ENCODE results near the gene CTBP2.

Gene CTBP2

DNA sequence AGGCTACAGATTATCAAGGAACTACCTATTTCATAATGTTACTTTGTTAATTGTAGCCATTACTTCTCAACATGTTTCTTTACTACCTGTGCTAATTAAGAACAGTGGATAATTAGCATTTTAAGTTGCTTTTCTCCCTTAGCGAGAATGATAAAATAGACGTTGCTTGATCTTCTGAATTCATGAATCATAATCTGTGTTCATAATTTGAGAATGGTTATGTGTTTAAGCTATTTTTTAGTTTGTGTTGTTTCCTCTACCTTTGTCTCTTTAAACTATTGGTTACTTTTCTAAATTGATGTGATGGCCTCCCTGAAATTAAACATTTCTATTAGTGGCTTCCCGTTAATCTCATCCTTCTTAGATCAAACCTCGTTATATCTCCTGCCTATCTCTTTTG is 218.5 kb downstream of the CTBP2 start, which contains the start of gene ZRANB1:
ZRANB1 (plus strand) TSS at position 301 of the 400 bp plus-strand sequence. CDS start 371 bp downstream, outside the sequence.
- DNase-seq, result no peak
- H3K27ac ChIP-seq, result no peak within 1 kb of the TSS
- H3K27me3 ChIP-seq (ENCODE audit: insufficient read depth, low read depth, severe bottlenecking), result no peaks in the 10 kb centered on the region
- no peaks in the 10 kb centered on the region for H3K9me3 ChIP-seq (ENCODE audit: severe bottlenecking)
- H3K4me3 ChIP-seq (ENCODE audit: low read depth, low read length), result no peak within 1 kb of the TSS
- no peak for TF ChIP-seq CTCF (IDR thresholded peaks at IDR 0.05; ENCODE audit: low read depth, low read length)
- H3K36me3 ChIP-seq, result peaks cover 16% of the 10 kb centered on the region

- TF ChIP-seq CTCF (IDR thresholded peaks at IDR 0.05; ENCODE audit: low read depth, low read length), result no peak
- Histone ChIP-seq H3K9me3 (ENCODE audit: severe bottlenecking) (no peaks in the 10 kb centered on the region), H3K4me3 (ENCODE audit: low read depth, low read length) (no peak overlapping the region), H3K36me3 (peaks cover 11% of the 10 kb centered on the region), H3K27ac (no peak overlapping the region), H3K27me3 (ENCODE audit: insufficient read depth, low read depth, severe bottlenecking) (no peaks in the 10 kb centered on the region)
- no peak for DNase-seq
Observed at GRCh38 chr10:124939290-124939689, 221.1 kb downstream of the CTBP2 start.

DNA sequence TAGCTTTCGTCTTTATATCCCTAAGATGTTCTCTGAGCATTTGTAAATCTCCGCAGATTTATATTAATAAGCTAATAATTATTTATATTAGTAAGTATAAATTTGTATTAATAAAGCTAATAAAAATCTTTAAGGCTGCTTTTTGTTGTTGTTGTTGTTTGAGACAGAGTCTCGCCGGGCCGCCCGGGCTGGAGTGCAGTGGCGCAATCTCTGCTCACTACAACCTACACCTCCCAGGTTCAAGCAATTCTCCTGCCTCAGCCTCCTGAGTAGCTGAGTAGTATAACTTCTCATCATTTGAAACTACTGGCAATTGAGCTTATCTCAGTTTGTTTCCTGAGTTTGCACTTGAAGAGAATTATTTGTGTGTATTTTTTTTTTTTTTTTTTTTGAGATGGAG is 223.6 kb downstream of the CTBP2 start:
- H3K27me3 ChIP-seq (ENCODE audit: insufficient read depth, low read depth, severe bottlenecking), result no peaks in the 10 kb centered on the region
- H3K9me3 ChIP-seq (ENCODE audit: severe bottlenecking), result no peaks in the 10 kb centered on the region
- peaks cover 4% of the 10 kb centered on the region for H3K36me3 ChIP-seq
- DNase-seq, result no peak
- TF ChIP-seq CTCF (IDR thresholded peaks at IDR 0.05; ENCODE audit: low read depth, low read length), result no peak
- no peak overlapping the region for H3K27ac ChIP-seq
- H3K4me3 ChIP-seq (ENCODE audit: low read depth, low read length), result no peak overlapping the region

- no peak for DNase-seq
- TF ChIP-seq CTCF (IDR thresholded peaks at IDR 0.05; ENCODE audit: low read depth, low read length), result no peak
- H3K4me3 ChIP-seq (ENCODE audit: low read depth, low read length), result no peak overlapping the region
- H3K36me3 ChIP-seq, result peaks cover 4% of the 10 kb centered on the region
- H3K27ac ChIP-seq, result no peak overlapping the region
- H3K9me3 ChIP-seq (ENCODE audit: severe bottlenecking), result no peaks in the 10 kb centered on the region
- H3K27me3 ChIP-seq (ENCODE audit: insufficient read depth, low read depth, severe bottlenecking), result no peaks in the 10 kb centered on the region
Observed at GRCh38 chr10:124935946-124936345, 224.4 kb downstream of the CTBP2 start.

Data from WERI-Rb-1 (cell line).